Thoracic aorta (tissue), 2 donors: ENCODE data around the gene KLHDC4. TPM values are rescaled to one million over a fixed set of nuclear protein-coding genes. Genes with fewer than 3 reads are reported as not detected.

Source experiments
- ATAC-seq: fragments of 150-250 bp; one replicate; pipeline ENCODE4 v1.8.0; 2017; ENCODE audit warnings: low read depth; ENCODE audit not compliant: insufficient number of reproducible peaks, low FRiP score
- DNase-seq: peaks from one replicate; pipeline ENCODE4 v3.0.0-alpha.2; 2020; ENCODE audit warnings: low spot score
- H3K27ac ChIP-seq, 2 donors: fragments of 200-600 bp; sonication (generic); 1 replicate in 1 of 2; 2 replicates in 1 of 2; pipeline ENCODE4 v1.5.1; 2016; ENCODE audit warnings: mild to moderate bottlenecking in 2 of 2, moderate library complexity in 2 of 2
- H3K27me3 ChIP-seq: fragments of 200-600 bp; sonication (generic); replicated peaks from 2 replicates; pipeline ENCODE4 v1.6.0; 2016; ENCODE audit warnings: mild to moderate bottlenecking; ENCODE audit not compliant: insufficient read depth
- H3K36me3 ChIP-seq: fragments of 200-600 bp; sonication (generic); one replicate; pipeline ENCODE4 v1.5.1; 2016
- H3K4me1 ChIP-seq, 2 donors: fragments of 200-600 bp; sonication (generic); 1 replicate in 1 of 2; 2 replicates in 1 of 2; pipeline versions ENCODE4 v1.5.1 to v1.6.0; 2016; ENCODE audit warnings: low read depth in 2 of 2, mild to moderate bottlenecking in 1 of 2; ENCODE audit not compliant: control insufficient read depth in 1 of 2
- H3K4me3 ChIP-seq: fragments of 200-600 bp; sonication (generic); 2 replicates; pipeline ENCODE4 v1.5.1; 2016; ENCODE audit warnings: mild to moderate bottlenecking
- H3K9me3 ChIP-seq: fragments of 200-600 bp; sonication (generic); 2 replicates; pipeline ENCODE4 v1.5.1; 2016
- CTCF ChIP-seq: fragments of 200-600 bp; sonication (generic); IDR thresholded peaks from one replicate; pipeline ENCODE4 v1.5.1; 2019; ENCODE audit warnings: antibody characterized with exemption
- total RNA-seq, 2 donors: library from RNA; depleted of rRNA; stranded (reverse); fragments of >200 nt; gene quantifications; one replicate each; pipeline versions ENCODE4 v1.1.0 to v1.2.3, GENCODE V29; 2016

The KLHDC4 gene
- total RNA-seq, 2 donors from 2014 or later = 33.4 to 61.4 TPM

GRCh38 chr16:87687998-87688529 is 77.7 kb downstream of the KLHDC4 start:
- H3K9me3 ChIP-seq = no peaks in the 10 kb centered on the region
- H3K4me3 ChIP-seq = no peak overlapping the region
- no peak for TF ChIP-seq CTCF
- no peaks in the 10 kb centered on the region for H3K27me3 ChIP-seq
- ATAC-seq (no peak), DNase-seq (no peak)
- no peak overlapping the region for H3K27ac ChIP-seq
- peaks cover 0 to 8% of the 10 kb centered on the region in 2 donors for H3K4me1 ChIP-seq
- no peaks in the 10 kb centered on the region for H3K36me3 ChIP-seq

DNA sequence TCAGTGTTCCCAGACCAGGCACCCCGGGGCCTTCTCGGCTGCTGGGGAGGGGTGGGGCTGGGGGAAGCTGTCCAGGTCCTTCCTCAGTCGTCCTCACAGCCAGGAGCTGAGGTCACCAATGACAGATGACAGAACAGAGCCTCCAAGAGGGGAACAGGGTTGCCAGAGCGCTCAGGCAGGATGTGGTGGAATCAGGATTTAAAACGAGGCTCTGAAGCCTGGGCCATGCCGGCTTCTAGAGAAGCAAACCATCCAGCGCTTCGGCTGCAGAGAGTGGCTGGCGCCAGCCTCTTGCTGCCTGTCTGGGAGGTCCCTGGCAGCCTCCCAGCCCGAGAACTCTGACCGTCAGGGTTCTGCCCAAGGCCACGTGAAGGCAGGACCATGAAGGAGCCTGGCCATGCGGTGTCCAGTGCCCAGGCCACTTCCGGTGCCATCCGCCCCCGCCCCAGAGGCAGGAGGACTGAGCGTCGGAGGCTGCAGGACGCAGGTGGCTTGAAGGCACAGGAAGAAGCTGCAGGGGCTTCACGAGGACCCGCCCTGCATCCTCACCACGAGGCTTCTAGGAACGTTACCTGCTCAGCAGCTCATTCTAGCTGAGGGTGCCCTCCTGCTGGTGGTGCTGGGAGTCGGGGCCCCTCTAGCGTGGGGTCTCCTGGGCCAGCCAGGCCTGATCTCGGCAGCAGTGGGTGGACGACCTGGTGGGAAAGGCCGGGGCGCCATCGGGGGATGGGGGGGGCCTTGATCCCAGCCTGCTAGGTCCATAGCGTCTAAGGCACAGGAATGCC is 78.5 kb downstream of the KLHDC4 start:
- no peak for TF ChIP-seq CTCF
- Histone ChIP-seq H3K27me3 (no peaks in the 10 kb centered on the region), H3K4me1 (peaks cover 0 to 8% of the 10 kb centered on the region in 2 donors), H3K27ac (no peak overlapping the region), H3K4me3 (no peak overlapping the region), H3K36me3 (no peaks in the 10 kb centered on the region), H3K9me3 (no peaks in the 10 kb centered on the region)
- DNase-seq = no peak
- ATAC-seq = no peak

DNA sequence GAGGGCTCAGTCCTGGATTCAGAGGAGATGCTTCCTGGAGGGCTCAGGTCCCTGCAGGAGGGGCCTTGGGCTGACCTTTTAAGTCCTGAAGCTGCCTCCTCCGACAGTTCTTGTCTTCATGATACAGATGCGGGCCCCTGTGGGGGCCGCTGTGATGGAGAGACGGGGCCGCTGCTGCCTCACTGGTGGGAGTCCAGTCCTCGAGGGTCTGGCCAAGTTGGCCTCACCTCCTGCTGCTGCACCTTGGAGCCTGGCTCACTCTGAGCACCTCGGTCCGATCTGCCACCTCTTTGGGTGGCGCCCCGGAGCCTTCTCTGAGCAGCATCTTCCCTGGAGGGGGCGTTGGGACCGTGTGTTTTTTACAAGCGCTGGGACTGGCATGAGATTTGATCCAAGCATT is 79.1 kb downstream of the KLHDC4 start:
- no peak overlapping the region for H3K27ac ChIP-seq
- DNase-seq (no peak), ATAC-seq (no peak)
- peaks cover 0 to 6% of the 10 kb centered on the region in 2 donors for H3K4me1 ChIP-seq
- no peaks in the 10 kb centered on the region for H3K36me3 ChIP-seq
- TF ChIP-seq CTCF = no peak
- no peaks in the 10 kb centered on the region for H3K9me3 ChIP-seq
- H3K27me3 ChIP-seq = no peaks in the 10 kb centered on the region
- H3K4me3 ChIP-seq = no peak overlapping the region

- H3K9me3 ChIP-seq = no peaks in the 10 kb centered on the region
- no peaks in the 10 kb centered on the region for H3K4me1 ChIP-seq
- H3K27me3 ChIP-seq = no peaks in the 10 kb centered on the region
Measured at GRCh38 chr16:87685766-87686165, 80.0 kb downstream of the KLHDC4 start.

GRCh38 chr16:87685405-87685755 is 80.4 kb downstream of the KLHDC4 start:
- Histone ChIP-seq H3K27me3 (no peaks in the 10 kb centered on the region), H3K4me3 (no peak overlapping the region), H3K9me3 (no peaks in the 10 kb centered on the region), H3K4me1 (no peaks in the 10 kb centered on the region), H3K27ac (no peak overlapping the region), H3K36me3 (no peaks in the 10 kb centered on the region)
- DNase-seq = no peak
- TF ChIP-seq CTCF = no peak
- no peak for ATAC-seq

More at GRCh38 chr16:87685766-87686165, 80.0 kb downstream of the KLHDC4 start:
- Histone ChIP-seq H3K4me3 (no peak overlapping the region), H3K27ac (no peak overlapping the region), H3K36me3 (no peaks in the 10 kb centered on the region)
- no peak for DNase-seq
- ATAC-seq = no peak
- no peak for TF ChIP-seq CTCF
